Measurements from ENCODE around the gene TMEM219.

TMEM219 gene

GRCh38 chr16:30004424-30004776, 42.5 kb downstream of the TMEM219 start:
- no peak overlapping the region for H3K4me3 ChIP-seq (ENCODE audit: severe bottlenecking)
- DNase-seq (ENCODE audit: low spot score) (peak; percentile 52), ATAC-seq (ENCODE audit: low read depth) (no peak)
- H3K27ac ChIP-seq (ENCODE audit: poor library complexity, severe bottlenecking) = no peak overlapping the region
- peaks cover 5% of the 10 kb centered on the region for H3K36me3 ChIP-seq (ENCODE audit: low read depth)
- no peaks in the 10 kb centered on the region for H3K9me3 ChIP-seq (ENCODE audit: severe bottlenecking)
- no peaks in the 10 kb centered on the region for H3K27me3 ChIP-seq (ENCODE audit: insufficient read depth, poor library complexity, severe bottlenecking)
- TF ChIP-seq CTCF (IDR thresholded peaks at IDR 0.05; ENCODE audit: poor library complexity, severe bottlenecking) = no peak
- no peaks in the 10 kb centered on the region for H3K4me1 ChIP-seq (ENCODE audit: insufficient read depth, poor library complexity, severe bottlenecking)

GRCh38 chr16:30004811-30005242, 42.9 kb downstream of the TMEM219 start:
- H3K27ac ChIP-seq (ENCODE audit: poor library complexity, severe bottlenecking) = no peak overlapping the region
- H3K4me3 ChIP-seq (ENCODE audit: severe bottlenecking) = no peak overlapping the region
- H3K9me3 ChIP-seq (ENCODE audit: severe bottlenecking) = no peaks in the 10 kb centered on the region
- H3K4me1 ChIP-seq (ENCODE audit: insufficient read depth, poor library complexity, severe bottlenecking) = no peaks in the 10 kb centered on the region
- peak; percentile 60 for DNase-seq (ENCODE audit: low spot score)
- no peak for TF ChIP-seq CTCF (IDR thresholded peaks at IDR 0.05; ENCODE audit: poor library complexity, severe bottlenecking)
- peaks cover 5% of the 10 kb centered on the region for H3K36me3 ChIP-seq (ENCODE audit: low read depth)
- H3K27me3 ChIP-seq (ENCODE audit: insufficient read depth, poor library complexity, severe bottlenecking) = no peaks in the 10 kb centered on the region
- ATAC-seq (ENCODE audit: low read depth) = peak; percentile 34; the same call in 2 of the 3 replicates

GRCh38 chr16:30005341-30006094, 43.6 kb downstream of the TMEM219 start:
- peak; percentile 79 for TF ChIP-seq CTCF (IDR thresholded peaks at IDR 0.05; ENCODE audit: poor library complexity, severe bottlenecking)
- ATAC-seq (ENCODE audit: low read depth) = peak; percentile 37; the same call in 2 of the 3 replicates
- peaks cover 5% of the 10 kb centered on the region for H3K27me3 ChIP-seq (ENCODE audit: insufficient read depth, poor library complexity, severe bottlenecking)
- H3K4me1 ChIP-seq (ENCODE audit: insufficient read depth, poor library complexity, severe bottlenecking) = no peaks in the 10 kb centered on the region
- no peak for DNase-seq (ENCODE audit: low spot score)
- H3K9me3 ChIP-seq (ENCODE audit: severe bottlenecking) = no peaks in the 10 kb centered on the region
- no peak overlapping the region for H3K4me3 ChIP-seq (ENCODE audit: severe bottlenecking)
- H3K36me3 ChIP-seq (ENCODE audit: low read depth) = peaks cover 3% of the 10 kb centered on the region
- no peak overlapping the region for H3K27ac ChIP-seq (ENCODE audit: poor library complexity, severe bottlenecking)

- Histone ChIP-seq H3K27ac (ENCODE audit: poor library complexity, severe bottlenecking) (no peak overlapping the region), H3K4me1 (ENCODE audit: insufficient read depth, poor library complexity, severe bottlenecking) (no peaks in the 10 kb centered on the region), H3K36me3 (ENCODE audit: low read depth) (no peaks in the 10 kb centered on the region; the same call in 1 of the 2 replicates), H3K4me3 (ENCODE audit: severe bottlenecking) (no peak overlapping the region), H3K27me3 (ENCODE audit: insufficient read depth, poor library complexity, severe bottlenecking) (peaks cover 8% of the 10 kb centered on the region), H3K9me3 (ENCODE audit: severe bottlenecking) (no peaks in the 10 kb centered on the region)
- no peak for TF ChIP-seq CTCF (IDR thresholded peaks at IDR 0.05; ENCODE audit: poor library complexity, severe bottlenecking)
- DNase-seq (ENCODE audit: low spot score) = peak; percentile 62
- no peak for ATAC-seq (ENCODE audit: low read depth)
These were observed 44.2 kb downstream of the TMEM219 start for GRCh38 chr16:30006095-30006473.

Data from RWPE2 (cell line).